Cerebellar nuclear complex (tissue), 1 donor: ENCODE measurements around the gene MORC3.
"Not testable (repeated sequence)": the region's sequence is repeated elsewhere in the genome, so short reads cannot be mapped to it uniquely, and the experiment has no call there.

Experiments used
- DNase-seq, 2 experiments: peaks; one replicate each; lab custom pipeline; 2025; lab: John Stamatoyannopoulos, UW

Gene MORC3

GRCh38 chr21:36319767-36320420 is at the start of gene MORC3:
MORC3 (plus strand) TSS chr21:36320197; CDS start chr21:36320265, 68 bp downstream.
- DNase-seq = peak; percentile 92 to 93

- not testable (repeated sequence) for DNase-seq
Observed at GRCh38 chr21:36270786-36271695, 49.0 kb upstream of the MORC3 start.

GRCh38 chr21:36274128-36274527 is 45.9 kb upstream of the MORC3 start:
- DNase-seq = no peak

GRCh38 chr21:36282568-36283230 is 37.3 kb upstream of the MORC3 start:
- DNase-seq = no peak

GRCh38 chr21:36283231-36283622 is 36.8 kb upstream of the MORC3 start:
- not testable (repeated sequence) for DNase-seq

GRCh38 chr21:36288651-36289243 is 31.2 kb upstream of the MORC3 start:
- DNase-seq = no peak

- DNase-seq = no peak
Observed at GRCh38 chr21:36291509-36291908, 28.5 kb upstream of the MORC3 start.

GRCh38 chr21:36297406-36297937 is 22.5 kb upstream of the MORC3 start:
- DNase-seq = no peak

GRCh38 chr21:36297938-36298572 is 21.9 kb upstream of the MORC3 start:
- DNase-seq = no peak

- no peak for DNase-seq
Observed at GRCh38 chr21:36306872-36307534, 13.0 kb upstream of the MORC3 start.

- DNase-seq = no peak
Observed at GRCh38 chr21:36310016-36310415, 10.0 kb upstream of the MORC3 start.

GRCh38 chr21:36313446-36313845 is 6.6 kb upstream of the MORC3 start:
- DNase-seq = not testable (repeated sequence)

GRCh38 chr21:36316045-36316444 is 4.0 kb upstream of the MORC3 start:
- not testable (repeated sequence) for DNase-seq

- DNase-seq = no peak
Observed at GRCh38 chr21:36316872-36317484, 3.0 kb upstream of the MORC3 start.

- DNase-seq = not testable (repeated sequence)
Observed at GRCh38 chr21:36319406-36319766, 611 bp upstream of the MORC3 start.

- DNase-seq = no peak
Observed at GRCh38 chr21:36320421-36321324, 676 bp downstream of the MORC3 start.

GRCh38 chr21:36321325-36322082 is 1.5 kb downstream of the MORC3 start:
- peak in 1 of 2 experiments; percentile 47 for DNase-seq

- no peak for DNase-seq
Observed at GRCh38 chr21:36322083-36322424, 2.1 kb downstream of the MORC3 start.

GRCh38 chr21:36323032-36323431 is 3.0 kb downstream of the MORC3 start:
- DNase-seq = no peak
